T47D (cell line): Measurements from ENCODE around the gene LRFN3.

Source experiments
- DNase-seq, 2 experiments: peaks; one replicate each; pipeline versions ENCODE4 v3.0.0 to v3.0.0-alpha.2; 2011 to 2012; ENCODE audit warnings: low read depth in 1 of 2, low spot score in 1 of 2
- JUND ChIP-seq: IDR thresholded peaks from 2 replicates; pipeline ENCODE4 v1.6.1; 2012; ENCODE audit warnings: low read depth
- in situ Hi-C: cut with HindIII; loops from 2 replicates; pipeline ENCODE4 v1.10.0; 2016; ENCODE audit warnings: low sequenced_read_pairs, low pct_unique_long_range_greater_than_20kb

The LRFN3 gene

DNA sequence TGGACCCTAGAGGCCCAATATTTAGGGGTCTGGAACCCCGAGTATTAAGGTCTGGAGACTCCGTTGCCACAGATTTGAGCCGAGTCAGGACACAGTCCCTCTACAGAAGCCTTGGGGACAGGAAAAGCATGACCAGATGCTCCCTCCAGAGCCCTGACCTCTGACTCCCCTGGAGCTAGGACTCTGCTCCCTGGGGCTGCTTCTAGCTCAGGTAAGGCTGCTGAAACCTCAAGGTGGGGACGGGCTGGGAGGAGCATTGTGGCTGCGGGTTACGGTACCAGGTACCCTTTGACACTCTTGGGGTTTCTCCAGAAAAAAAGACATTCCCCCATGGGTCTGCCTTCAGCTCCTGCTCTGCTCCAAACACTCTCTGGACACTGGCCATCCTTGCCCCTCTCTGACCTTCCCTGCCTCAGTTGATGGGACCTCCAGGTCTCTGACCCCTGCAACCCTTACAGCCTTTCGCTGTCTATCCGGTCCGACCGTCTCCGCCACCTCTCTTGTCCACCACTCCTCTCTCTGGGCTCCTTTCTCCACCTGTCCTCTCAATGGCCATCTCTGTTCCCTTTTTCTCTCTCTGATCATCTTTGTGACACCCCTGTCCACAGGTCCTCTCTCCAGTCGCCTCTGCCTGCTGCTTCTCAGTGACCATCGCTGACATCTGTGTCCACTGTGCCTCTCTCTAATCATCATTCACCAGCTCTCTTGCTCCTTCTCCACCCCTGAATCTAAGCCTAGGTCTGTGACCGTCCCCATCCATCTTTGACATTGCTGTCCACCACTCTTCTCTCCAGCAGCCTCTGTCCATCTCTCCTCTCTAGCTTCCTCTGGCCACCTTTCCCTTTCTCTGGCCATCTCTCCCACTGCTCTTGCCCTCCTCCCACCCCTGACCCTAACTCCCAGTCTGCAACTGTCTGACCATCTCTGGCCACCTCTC, 1.4 kb downstream of the LRFN3 start:
- DNase-seq: no peak
- in situ Hi-C loops: no loop called here
- no peak for TF ChIP-seq JUND

GRCh38 chr19:35938282-35939224, 2.4 kb downstream of the LRFN3 start:
- DNase-seq: no peak
- in situ Hi-C loops: no loop called here
- no peak for TF ChIP-seq JUND

DNA sequence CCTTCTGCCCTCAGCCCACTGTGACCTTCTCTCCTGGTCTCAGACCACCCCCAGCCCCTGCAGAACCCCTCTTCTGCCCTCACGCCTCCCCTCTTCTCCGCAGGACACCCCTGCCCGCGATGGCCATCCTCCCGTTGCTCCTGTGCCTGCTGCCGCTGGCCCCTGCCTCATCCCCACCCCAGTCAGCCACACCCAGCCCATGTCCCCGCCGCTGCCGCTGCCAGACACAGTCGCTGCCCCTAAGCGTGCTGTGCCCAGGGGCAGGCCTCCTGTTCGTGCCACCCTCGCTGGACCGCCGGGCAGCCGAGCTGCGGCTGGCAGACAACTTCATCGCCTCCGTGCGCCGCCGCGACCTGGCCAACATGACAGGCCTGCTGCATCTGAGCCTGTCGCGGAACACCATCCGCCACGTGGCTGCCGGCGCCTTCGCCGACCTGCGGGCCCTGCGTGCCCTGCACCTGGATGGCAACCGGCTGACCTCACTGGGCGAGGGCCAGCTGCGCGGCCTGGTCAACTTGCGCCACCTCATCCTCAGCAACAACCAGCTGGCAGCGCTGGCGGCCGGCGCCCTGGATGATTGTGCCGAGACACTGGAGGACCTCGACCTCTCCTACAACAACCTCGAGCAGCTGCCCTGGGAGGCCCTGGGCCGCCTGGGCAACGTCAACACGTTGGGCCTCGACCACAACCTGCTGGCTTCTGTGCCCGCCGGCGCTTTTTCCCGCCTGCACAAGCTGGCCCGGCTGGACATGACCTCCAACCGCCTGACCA, 3.3 kb downstream of the LRFN3 start:
- in situ Hi-C loops: no loop called here
- no peak for TF ChIP-seq JUND
- no peak for DNase-seq

GRCh38 chr19:35940078-35940775, 4.1 kb downstream of the LRFN3 start:
- no peak for TF ChIP-seq JUND
- DNase-seq: no peak
- in situ Hi-C loops: no loop called here

- TF ChIP-seq JUND: no peak
- no peak for DNase-seq
- in situ Hi-C loops: no loop called here
Observed at GRCh38 chr19:35940839-35941238, 4.7 kb downstream of the LRFN3 start.

DNA sequence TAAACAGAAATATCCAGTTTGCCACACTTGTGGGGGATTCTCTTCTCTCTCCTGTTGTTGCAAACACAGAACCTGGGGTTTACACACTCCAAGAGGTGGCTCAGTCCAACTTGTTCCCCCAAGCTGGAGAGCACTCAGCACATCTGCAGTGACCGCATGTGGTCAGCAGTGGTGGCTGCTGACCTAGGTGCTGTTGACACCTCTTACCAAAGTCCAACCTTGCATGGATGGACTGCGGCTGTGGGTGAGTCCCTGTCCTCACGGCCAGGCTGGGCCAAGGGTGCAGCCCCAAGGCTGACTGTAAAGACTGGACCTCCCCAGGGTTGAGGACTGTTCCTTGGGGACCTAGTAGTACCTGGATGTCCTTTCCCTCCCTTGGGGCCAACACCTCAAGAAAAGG, 6.1 kb downstream of the LRFN3 start:
- no peak for TF ChIP-seq JUND
- in situ Hi-C loops: no loop called here
- no peak for DNase-seq

- no peak for TF ChIP-seq JUND
- in situ Hi-C loops: no loop called here
- DNase-seq: no peak
Observed at GRCh38 chr19:35943321-35944301, 7.4 kb downstream of the LRFN3 start.

- in situ Hi-C loops: no loop called here
- no peak for DNase-seq
- no peak for TF ChIP-seq JUND
Observed at GRCh38 chr19:35944556-35944955, 8.4 kb downstream of the LRFN3 start.

DNA sequence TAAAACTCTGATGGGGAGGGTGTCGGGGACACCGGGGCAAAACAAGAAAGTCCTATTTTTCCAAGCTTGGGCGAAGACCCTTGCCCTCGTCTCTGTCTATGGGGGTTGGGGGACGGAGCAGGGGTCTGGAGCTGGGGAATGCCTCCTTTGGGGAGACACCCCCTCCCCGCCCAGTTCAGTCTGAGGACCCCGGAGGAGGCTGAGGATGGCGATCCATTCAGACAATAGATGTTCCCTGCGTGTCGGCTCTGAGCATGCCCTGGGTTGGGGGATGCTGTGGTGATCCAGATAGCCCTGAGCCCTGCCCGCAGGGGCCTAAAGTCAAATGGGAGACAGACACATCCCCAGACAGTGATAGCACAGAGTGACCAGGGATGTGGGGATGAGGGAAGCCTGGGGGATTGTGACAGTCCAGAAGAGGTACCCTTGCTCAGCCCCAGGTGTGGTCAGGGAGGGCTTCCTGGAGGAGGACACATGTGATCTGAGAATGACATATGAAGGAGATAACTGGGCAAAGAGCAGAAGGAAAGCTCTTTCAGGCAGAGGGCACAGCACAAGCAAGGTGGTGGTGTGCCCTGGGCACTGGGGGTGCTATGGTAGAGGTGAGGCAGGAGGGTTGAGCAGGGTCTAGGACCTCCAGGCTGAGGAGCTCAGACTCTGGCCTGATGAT, 9.1 kb downstream of the LRFN3 start:
- no peak for TF ChIP-seq JUND
- in situ Hi-C loops: no loop called here
- no peak for DNase-seq

- TF ChIP-seq JUND: no peak
- no peak for DNase-seq
- in situ Hi-C loops: no loop called here
Observed at GRCh38 chr19:35946203-35946602, 10.0 kb downstream of the LRFN3 start.
